Left lobe of liver (tissue), 2 donors: ENCODE data around the gene VGLL4. TPM values are rescaled to one million over a fixed set of nuclear protein-coding genes. Genes with fewer than 3 reads are reported as not detected.

Experiments
- ATAC-seq: fragments of 200-7000 bp; cut with Tn5 transposase; one replicate; pipeline ENCODE4 v1.9.1; 2020; ENCODE audit warnings: mild to moderate bottlenecking, moderate library complexity
- DNase-seq: peaks from one replicate; pipeline ENCODE4 v3.0.0-alpha.2; 2020; ENCODE audit warnings: low spot score
- total RNA-seq: library from RNA; stranded (reverse); gene quantifications from one replicate; pipeline ENCODE4 v1.2.1, GENCODE V29; 2021
- donor health status: DM: no; HTN: no; CAD: no; lungs with moderate emphysema.
- donor health status: DM: no; HTN: yes; CAD: no.

VGLL4 gene
- total RNA-seq, 1 donor from 2014 or later: 13.8 TPM

- ATAC-seq (no peak), DNase-seq (no peak)
Measured at GRCh38 chr3:11554666-11555065, 89.0 kb downstream of the VGLL4 start.

- ATAC-seq (peak; percentile 32), DNase-seq (no peak)
Measured at GRCh38 chr3:11554236-11554610, 89.5 kb downstream of the VGLL4 start.

GRCh38 chr3:11553436-11554235 is 90.1 kb downstream of the VGLL4 start:
- ATAC-seq: peak; percentile 70
- DNase-seq: no peak

- DNase-seq (no peak), ATAC-seq (no peak)
Measured at GRCh38 chr3:11552289-11553264, 91.1 kb downstream of the VGLL4 start.

GRCh38 chr3:11551036-11551435 is 92.7 kb downstream of the VGLL4 start:
- ATAC-seq: no peak

GRCh38 chr3:11549580-11550140 is 94.1 kb downstream of the VGLL4 start:
- ATAC-seq (no peak), DNase-seq (no peak)

More at GRCh38 chr3:11551036-11551435, 92.7 kb downstream of the VGLL4 start:
- DNase-seq: no peak

- DNase-seq: no peak
- ATAC-seq: peak; percentile 29
Measured at GRCh38 chr3:11548721-11549131, 95.0 kb downstream of the VGLL4 start.

GRCh38 chr3:11547498-11547897 is 96.2 kb downstream of the VGLL4 start:
- DNase-seq: no peak
- no peak for ATAC-seq

- ATAC-seq (no peak), DNase-seq (no peak)
Measured at GRCh38 chr3:11546657-11547302, 96.9 kb downstream of the VGLL4 start.

- DNase-seq (no peak), ATAC-seq (peak; percentile 25)
Measured at GRCh38 chr3:11545186-11545851, 98.4 kb downstream of the VGLL4 start.

GRCh38 chr3:11544412-11545181 is 99.1 kb downstream of the VGLL4 start:
- ATAC-seq (peak; percentile 12), DNase-seq (no peak)

GRCh38 chr3:11543948-11544387 is 99.7 kb downstream of the VGLL4 start:
- no peak for DNase-seq
- ATAC-seq: no peak

- ATAC-seq (no peak), DNase-seq (no peak)
Measured at GRCh38 chr3:11543141-11543947, 100.4 kb downstream of the VGLL4 start.

GRCh38 chr3:11542551-11542950 is 101.2 kb downstream of the VGLL4 start:
- no peak for DNase-seq

GRCh38 chr3:11541321-11542303 is 102.1 kb downstream of the VGLL4 start:
- no peak for DNase-seq
- no peak for ATAC-seq

More at GRCh38 chr3:11542551-11542950, 101.2 kb downstream of the VGLL4 start:
- ATAC-seq: no peak

- ATAC-seq (no peak), DNase-seq (no peak)
Measured at GRCh38 chr3:11539677-11540076, 104.0 kb downstream of the VGLL4 start.

GRCh38 chr3:11539218-11539617 is 104.5 kb downstream of the VGLL4 start:
- no peak for DNase-seq
- no peak for ATAC-seq
